D721Med (cell line): Measurements from ENCODE around the gene AIRE.

Experiments
- DNase-seq: peaks from one replicate; pipeline ENCODE4 v3.0.0; 2011; ENCODE audit warnings: low spot score; ENCODE audit not compliant: insufficient read length
- FAIRE-seq: peaks from 2 replicates; lab custom pipeline; 2011; peaks lifted over from hg19 to GRCh38; lab: Jason Lieb, UNC
- TF ChIP-seq, protein P1 (sequence below): IDR thresholded peaks from 2 replicates; pipeline ENCODE4 v1.5.1; 2012; ENCODE audit warnings: mild to moderate bottlenecking, control low read depth; ENCODE audit not compliant: insufficient read depth; ENCODE audit errors: missing control alignments

Gene AIRE

GRCh38 chr21:44258056-44258725 lies 27.5 kb upstream of the AIRE start:
- DNase-seq (no peak), FAIRE-seq (no peak)
- TF ChIP-seq, protein P1, sequence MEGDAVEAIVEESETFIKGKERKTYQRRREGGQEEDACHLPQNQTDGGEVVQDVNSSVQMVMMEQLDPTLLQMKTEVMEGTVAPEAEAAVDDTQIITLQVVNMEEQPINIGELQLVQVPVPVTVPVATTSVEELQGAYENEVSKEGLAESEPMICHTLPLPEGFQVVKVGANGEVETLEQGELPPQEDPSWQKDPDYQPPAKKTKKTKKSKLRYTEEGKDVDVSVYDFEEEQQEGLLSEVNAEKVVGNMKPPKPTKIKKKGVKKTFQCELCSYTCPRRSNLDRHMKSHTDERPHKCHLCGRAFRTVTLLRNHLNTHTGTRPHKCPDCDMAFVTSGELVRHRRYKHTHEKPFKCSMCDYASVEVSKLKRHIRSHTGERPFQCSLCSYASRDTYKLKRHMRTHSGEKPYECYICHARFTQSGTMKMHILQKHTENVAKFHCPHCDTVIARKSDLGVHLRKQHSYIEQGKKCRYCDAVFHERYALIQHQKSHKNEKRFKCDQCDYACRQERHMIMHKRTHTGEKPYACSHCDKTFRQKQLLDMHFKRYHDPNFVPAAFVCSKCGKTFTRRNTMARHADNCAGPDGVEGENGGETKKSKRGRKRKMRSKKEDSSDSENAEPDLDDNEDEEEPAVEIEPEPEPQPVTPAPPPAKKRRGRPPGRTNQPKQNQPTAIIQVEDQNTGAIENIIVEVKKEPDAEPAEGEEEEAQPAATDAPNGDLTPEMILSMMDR = no peak

DNA sequence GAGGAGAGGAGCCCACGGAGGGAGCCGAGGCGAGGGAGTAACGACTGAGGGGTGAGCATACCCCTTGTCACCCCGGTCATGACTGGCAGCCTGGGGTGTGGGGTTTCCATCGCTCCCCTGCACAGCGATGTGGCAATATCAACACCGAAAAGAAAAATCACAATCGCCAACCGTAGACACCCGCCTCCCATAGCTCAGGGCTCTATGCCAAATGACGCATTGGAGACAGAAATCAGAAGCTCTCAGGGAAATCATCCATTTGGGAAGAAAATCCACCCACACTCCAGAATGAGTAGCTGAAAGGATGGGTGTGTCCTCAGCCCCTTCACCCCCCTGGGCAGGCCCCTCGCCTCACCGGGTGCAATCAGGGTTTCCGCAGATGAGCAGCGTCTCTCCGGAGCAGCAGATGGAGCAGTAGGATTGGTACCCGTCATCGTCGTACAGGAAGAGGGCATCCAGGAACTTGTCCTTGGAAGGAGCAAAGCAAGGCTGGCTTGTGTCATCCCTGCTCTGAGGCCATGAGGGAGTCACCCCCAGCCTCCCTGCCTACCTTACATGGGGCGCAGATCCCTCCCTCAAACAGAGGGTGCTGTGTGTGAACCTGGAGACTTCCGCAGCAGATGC lies 26.5 kb upstream of the AIRE start:
- TF ChIP-seq, protein P1 = no peak
- DNase-seq = no peak
- FAIRE-seq = no peak

GRCh38 chr21:44260066-44260465 lies 25.6 kb upstream of the AIRE start:
- no peak for DNase-seq
- no peak for FAIRE-seq

DNA sequence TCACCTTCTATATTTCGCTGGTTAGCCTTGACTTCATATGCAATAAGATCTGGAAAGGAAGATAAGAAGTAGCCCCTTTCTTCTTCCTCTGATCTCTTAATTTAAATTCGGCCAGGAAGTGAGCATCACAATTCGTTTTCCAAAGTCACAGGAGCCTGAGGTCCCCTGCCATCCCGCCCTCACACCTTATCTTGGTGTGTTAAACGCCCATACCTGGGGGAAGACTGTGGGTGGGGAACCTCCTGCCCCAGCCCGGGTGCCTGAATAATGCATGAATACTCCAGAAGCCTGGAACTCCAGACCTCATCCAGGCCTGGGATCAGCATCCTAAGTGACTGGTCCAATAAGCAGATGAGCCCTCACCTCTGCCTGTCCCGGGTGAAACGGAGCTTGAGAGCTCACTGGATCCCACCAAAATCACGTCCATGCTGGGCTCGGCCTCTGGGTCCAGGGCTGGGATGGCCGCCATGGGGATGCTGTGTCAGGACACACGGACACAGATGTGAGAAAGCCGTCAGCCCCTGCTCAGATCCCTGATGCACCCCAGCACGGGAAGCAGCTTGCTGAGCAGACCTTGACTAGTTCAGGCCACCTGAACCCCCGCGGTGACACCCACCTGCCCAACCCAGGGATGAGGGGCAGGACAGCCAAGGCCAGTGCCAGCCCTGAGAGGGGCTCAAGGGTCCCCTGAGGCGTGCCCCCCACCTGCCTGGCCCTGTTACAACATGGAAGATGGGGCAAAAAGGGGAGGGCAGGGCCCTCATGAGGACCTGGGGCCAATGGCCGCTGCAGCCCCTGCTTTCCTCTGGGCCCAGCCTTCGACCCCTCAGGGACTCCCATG lies 24.7 kb upstream of the AIRE start:
- FAIRE-seq (no peak), DNase-seq (no peak)
- TF ChIP-seq, protein P1 = no peak

More at GRCh38 chr21:44260066-44260465, 25.6 kb upstream of the AIRE start:
- TF ChIP-seq, protein P1 = no peak

DNA sequence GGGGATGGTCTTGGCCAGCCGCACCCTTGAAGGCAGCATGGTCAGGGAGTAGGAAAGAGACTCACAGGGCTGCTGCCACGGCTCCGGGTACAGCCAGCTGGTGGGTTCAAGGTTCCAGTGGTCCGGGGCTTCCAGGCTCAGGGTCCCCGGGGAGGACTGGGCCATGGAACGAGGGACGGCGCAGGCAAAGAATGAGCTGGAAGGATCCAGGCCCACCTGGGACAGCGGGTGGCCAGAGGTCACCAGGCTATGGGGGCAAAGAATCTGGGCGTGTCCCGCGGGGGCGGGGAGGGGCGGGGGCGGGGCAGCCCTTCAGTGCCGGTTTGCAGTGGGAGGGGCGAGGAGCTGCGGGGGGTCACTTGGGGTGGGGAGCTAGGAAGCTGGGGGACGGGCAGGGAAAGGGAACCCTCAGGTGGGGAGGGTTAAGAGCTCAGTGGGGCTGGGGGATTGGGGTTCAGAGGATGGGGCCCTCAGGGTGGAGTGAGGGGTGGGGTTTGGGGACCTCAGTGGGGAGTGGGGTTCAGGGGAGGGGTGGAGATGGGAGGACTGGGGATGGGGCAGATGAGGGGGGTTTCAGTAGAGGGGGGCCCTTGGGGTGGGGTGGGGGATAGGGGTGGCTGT lies 23.9 kb upstream of the AIRE start, which contains the start of gene DNMT3L:
DNMT3L (minus strand) TSS at position 223 of the 621 bp plus-strand sequence. CDS start 638 bp downstream, outside the sequence.
- no peak for DNase-seq
- no peak for FAIRE-seq
- TF ChIP-seq, protein P1 = no peak

DNA sequence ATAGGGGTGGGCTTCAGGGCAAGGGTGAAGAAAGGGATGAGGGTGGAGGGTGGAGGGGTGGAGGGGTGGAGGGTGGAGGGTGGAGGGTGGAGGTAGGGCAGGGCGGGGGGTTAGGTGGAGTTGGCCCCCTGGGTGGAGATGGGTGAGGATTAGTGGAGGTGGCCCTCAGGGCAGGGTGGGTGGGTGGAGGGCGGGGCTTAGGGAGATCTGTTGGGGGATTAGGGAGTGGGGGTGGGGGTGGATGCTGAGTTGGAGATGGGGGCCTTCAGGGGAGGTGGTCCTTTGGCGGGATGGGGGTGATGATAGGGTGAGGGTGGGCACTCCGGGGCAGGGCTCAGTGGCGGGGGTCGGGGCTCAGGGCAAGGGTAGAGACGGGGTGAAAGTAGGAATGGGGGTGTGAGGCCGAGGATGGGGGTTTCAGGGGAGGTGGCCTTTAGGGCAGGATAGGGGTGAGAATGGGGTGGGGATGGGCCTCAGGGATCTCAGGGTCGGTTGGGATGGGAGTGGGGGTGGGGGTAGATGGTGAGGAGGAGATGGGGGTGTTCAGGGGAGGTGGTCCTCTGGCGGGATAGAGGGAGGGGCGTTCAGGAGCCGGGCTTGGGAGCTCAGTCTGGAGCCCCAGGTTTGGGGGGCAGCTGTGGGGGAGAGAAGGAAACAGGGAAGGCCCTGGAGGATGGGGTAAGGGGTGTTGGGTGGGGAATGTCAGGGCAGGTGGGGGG lies 23.2 kb upstream of the AIRE start:
- no peak for DNase-seq
- TF ChIP-seq, protein P1 = no peak
- FAIRE-seq = no peak
